Gastroesophageal sphincter (tissue), 3 donors: ENCODE data around the gene ARF1.

ENCODE experiments used
- CTCF ChIP-seq, 4 experiments: fragments of 200-600 bp in 2 of 4; fragments of 450-650 bp in 2 of 4; sonication (generic) in 1 of 4; IDR thresholded peaks; one replicate each; pipeline ENCODE4 v1.5.1; 2017 to 2019; ENCODE audit warnings: antibody characterized with exemption in 4 of 4, mild to moderate bottlenecking in 2 of 4, moderate library complexity in 2 of 4
- EP300 ChIP-seq: sonication (generic); formaldehyde crosslinking; IDR thresholded peaks from one replicate; pipeline ENCODE4 v1.6.1; 2017; ENCODE audit warnings: antibody characterized with exemption, mild to moderate bottlenecking
- POLR2A ChIP-seq, 2 donors: fragments of 450-650 bp; IDR thresholded peaks; one replicate each; pipeline ENCODE4 v1.6.1; 2017; ENCODE audit warnings: antibody characterized with exemption in 2 of 2, mild to moderate bottlenecking in 2 of 2, moderate library complexity in 1 of 2
- POLR2AphosphoS5 ChIP-seq: sonication (generic); formaldehyde crosslinking; IDR thresholded peaks from one replicate; pipeline ENCODE4 v1.6.1; 2017; ENCODE audit warnings: antibody characterized with exemption

DNA sequence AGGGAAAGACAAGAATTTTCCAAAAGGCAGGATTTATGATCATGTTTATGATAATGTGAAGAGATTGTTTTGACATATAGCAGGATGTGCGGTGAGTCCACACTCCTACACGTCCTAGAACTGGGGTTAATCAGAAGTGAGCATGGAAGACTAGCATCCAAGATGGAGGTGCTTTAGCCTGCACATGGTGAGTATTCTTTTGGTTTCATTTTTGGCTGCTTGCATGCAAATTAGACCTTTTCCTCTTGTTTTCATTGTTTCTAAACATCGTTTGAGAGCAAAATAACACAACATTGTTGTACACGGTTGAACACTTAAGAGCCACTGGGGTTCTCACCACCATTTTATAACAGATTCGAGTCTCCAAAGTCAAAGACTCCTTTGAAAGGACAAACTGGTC is 42.7 kb downstream of the ARF1 start:
- no peak for TF ChIP-seq CTCF (IDR thresholded peaks at IDR 0.05)
- no peak for TF ChIP-seq POLR2A (IDR thresholded peaks at IDR 0.05)
- no peak for TF ChIP-seq POLR2AphosphoS5
- no peak for TF ChIP-seq EP300
